Measurements from ENCODE around the gene LEMD1.
"Not testable (repeated sequence)": the region's sequence is repeated elsewhere in the genome, so short reads cannot be mapped to it uniquely, and the experiment has no call there.

LEMD1 gene

GRCh38 chr1:205369701-205370123, 52.1 kb downstream of the LEMD1 start:
- DNase-seq (ENCODE audit: low spot score): no peak
- TF ChIP-seq, protein P1, sequence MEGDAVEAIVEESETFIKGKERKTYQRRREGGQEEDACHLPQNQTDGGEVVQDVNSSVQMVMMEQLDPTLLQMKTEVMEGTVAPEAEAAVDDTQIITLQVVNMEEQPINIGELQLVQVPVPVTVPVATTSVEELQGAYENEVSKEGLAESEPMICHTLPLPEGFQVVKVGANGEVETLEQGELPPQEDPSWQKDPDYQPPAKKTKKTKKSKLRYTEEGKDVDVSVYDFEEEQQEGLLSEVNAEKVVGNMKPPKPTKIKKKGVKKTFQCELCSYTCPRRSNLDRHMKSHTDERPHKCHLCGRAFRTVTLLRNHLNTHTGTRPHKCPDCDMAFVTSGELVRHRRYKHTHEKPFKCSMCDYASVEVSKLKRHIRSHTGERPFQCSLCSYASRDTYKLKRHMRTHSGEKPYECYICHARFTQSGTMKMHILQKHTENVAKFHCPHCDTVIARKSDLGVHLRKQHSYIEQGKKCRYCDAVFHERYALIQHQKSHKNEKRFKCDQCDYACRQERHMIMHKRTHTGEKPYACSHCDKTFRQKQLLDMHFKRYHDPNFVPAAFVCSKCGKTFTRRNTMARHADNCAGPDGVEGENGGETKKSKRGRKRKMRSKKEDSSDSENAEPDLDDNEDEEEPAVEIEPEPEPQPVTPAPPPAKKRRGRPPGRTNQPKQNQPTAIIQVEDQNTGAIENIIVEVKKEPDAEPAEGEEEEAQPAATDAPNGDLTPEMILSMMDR (IDR thresholded peaks at IDR 0.05; ENCODE audit: extremely low read depth, missing control alignments): no peak

GRCh38 chr1:205368478-205368877, 53.4 kb downstream of the LEMD1 start:
- no peak for DNase-seq (ENCODE audit: low spot score)
- TF ChIP-seq, protein P1 (IDR thresholded peaks at IDR 0.05; ENCODE audit: extremely low read depth, missing control alignments): no peak

GRCh38 chr1:205365945-205366463, 55.9 kb downstream of the LEMD1 start:
- TF ChIP-seq, protein P1 (IDR thresholded peaks at IDR 0.05; ENCODE audit: extremely low read depth, missing control alignments): no peak
- no peak for DNase-seq (ENCODE audit: low spot score)

DNA sequence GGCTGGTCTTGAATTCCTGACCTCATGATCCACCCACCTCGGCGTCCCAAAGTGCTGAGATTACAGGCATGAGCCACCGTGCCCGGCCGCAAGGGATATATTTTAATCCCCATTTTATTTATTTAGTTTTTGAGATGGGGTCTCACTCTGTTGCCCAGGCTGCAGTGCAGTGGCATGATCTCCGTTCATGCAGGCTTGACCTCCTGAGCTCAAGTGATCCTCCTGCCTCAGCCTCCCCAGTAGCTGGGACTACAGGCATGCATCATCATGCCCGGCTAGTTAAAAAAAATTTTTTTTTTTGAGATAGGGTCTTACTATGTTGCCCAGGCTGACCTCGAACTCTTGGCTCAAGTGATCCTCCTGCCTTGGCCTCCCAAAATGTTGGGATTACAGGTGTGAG, 56.8 kb downstream of the LEMD1 start:
- DNase-seq (ENCODE audit: low spot score): not testable (repeated sequence)

DNA sequence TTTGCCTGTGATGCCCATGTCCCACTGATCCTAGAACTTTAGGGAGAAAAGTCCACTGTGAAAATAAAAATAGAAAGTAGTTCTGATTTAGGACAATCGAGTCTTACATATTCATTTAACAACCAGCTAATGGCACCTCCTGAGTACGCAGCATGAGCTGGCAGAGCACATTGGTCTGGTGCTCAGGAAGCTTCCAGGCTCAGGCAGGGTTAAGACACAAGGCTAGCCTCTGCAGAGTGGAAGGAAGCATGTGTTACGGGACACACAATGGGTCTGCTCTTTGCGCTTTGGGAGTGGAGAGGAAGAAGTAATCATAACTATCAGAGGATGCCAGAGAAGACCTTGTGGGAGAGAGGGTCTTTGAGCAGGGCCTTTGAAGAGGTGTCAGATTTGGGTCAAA, 61.0 kb downstream of the LEMD1 start:
- no peak for DNase-seq (ENCODE audit: low spot score)

GRCh38 chr1:205359771-205360565, 61.9 kb downstream of the LEMD1 start:
- TF ChIP-seq, protein P1 (IDR thresholded peaks at IDR 0.05; ENCODE audit: extremely low read depth, missing control alignments): no peak
- no peak for DNase-seq (ENCODE audit: low spot score)

More for the DNA sequence above, 61.0 kb downstream of the LEMD1 start:
- TF ChIP-seq, protein P1 (IDR thresholded peaks at IDR 0.05; ENCODE audit: extremely low read depth, missing control alignments): no peak

GRCh38 chr1:205358579-205358978, 63.3 kb downstream of the LEMD1 start:
- DNase-seq (ENCODE audit: low spot score): no peak
- TF ChIP-seq, protein P1 (IDR thresholded peaks at IDR 0.05; ENCODE audit: extremely low read depth, missing control alignments): no peak

DNA sequence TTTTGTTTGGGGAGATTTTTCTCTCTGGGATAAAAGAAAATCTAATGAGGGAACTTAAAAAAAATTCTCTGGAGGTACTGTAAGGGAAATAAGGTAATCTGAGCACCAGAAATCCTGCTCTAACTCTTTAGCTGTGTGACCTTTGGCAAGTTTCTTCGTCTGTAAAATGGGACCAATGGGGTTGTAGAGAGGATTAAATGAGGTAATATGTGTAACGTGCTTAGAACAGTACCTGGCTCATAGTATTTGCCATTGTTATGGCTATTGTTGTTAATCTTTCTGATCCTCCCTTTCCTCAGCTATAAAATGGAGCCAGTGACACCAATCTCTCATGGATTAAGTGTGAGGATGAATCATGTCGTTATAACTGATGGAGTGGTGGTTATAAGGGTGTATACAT, 64.3 kb downstream of the LEMD1 start:
- no peak for DNase-seq (ENCODE audit: low spot score)
- TF ChIP-seq, protein P1 (IDR thresholded peaks at IDR 0.05; ENCODE audit: extremely low read depth, missing control alignments): no peak
